ENCODE measurements around the gene FNBP1.
A peak's percentile ranks its signal among the peaks of the same experiment; 100 is the strongest.
"Not testable (repeated sequence)": the region's sequence is repeated elsewhere in the genome, so short reads cannot be mapped to it uniquely, and the experiment has no call there.

FNBP1 gene

DNA sequence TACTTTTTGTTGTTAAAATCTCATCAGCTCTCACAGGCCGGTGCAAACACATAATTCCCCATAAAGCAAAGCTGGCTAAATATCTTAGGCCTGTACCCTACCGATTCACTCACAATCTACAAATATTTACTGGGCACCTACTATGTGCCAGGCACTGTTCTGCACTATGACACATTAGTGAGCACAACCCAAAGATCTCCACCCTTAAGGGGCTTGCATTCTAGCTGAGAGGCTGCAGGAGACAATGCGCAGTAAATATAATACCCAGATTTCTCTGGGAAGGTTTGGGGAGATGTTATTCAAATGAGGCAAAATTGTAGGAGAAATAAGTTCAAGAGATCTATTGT lies 53.7 kb downstream of the FNBP1 start:
- DNase-seq = no peak

DNA sequence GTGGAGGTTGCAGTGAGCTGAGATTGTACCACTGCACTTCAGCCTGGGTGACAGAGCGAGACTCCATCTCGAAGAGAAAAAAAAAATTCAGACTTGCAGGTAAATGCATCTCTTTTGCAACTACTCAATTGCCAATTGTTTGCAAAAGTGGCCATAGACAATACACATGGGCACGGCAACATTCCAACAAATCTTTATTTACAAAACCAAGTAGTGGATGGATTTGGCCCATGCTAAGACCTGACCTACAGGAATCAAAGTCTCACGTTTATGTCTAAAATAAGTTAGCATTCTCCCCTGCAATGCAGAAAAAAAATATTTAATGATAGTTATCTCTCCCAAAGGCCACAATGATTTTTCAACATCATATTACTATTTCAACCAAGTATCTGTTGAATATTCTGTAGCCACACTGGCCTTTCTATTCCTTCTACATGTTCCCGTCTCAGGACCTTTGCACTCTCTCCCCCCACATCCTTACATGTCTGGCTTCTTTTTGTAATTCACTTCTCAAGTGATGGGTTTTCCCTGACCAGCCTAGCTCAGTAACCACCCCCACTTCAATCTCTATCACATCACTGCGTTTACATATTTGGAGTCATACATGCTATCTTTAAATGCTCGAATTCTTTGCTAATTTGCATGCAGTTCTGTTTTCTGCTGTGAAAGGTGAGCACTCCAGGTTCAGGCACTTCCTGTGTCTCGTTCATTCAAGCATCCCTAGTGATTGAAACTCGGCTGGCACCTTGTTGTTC lies 54.2 kb downstream of the FNBP1 start:
- DNase-seq = no peak

DNA sequence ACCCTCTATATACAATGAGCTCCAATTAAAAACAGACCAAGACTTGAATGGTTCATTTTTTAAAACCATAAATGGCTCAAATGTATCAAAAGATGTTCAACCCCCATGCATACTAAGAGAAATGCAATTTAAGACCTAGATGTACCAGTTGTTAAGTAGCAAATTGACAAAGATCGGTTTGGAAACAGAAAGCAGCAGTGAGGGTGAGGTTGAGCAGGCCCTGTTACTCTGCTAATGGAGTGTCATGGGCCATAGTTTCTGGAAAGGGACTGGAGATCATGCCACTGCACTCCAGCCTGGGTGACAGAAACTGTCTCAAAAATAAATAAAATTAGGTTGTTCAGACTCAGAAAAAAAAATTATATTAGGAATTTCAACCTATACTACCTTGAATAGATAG lies 55.0 kb downstream of the FNBP1 start:
- no peak for DNase-seq

DNA sequence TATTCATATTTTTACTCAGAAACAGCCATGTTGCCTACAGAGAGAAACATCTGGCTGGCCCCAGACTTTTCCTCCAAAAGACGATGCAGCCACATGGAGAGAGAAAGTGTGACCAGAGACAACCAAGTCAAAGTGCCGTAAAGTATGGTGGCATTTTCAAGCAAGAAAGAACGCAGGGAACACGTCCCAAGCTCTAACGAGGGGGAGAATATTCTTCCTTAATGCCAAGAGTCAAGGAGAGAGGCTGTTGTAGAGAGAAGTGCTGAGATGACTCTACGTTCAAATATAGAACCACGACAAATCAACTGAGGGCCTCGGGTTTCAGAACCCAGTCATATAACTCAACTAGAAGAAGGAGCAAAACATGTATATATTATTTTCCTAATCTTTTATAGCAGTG lies 55.9 kb downstream of the FNBP1 start:
- no peak for DNase-seq

DNA sequence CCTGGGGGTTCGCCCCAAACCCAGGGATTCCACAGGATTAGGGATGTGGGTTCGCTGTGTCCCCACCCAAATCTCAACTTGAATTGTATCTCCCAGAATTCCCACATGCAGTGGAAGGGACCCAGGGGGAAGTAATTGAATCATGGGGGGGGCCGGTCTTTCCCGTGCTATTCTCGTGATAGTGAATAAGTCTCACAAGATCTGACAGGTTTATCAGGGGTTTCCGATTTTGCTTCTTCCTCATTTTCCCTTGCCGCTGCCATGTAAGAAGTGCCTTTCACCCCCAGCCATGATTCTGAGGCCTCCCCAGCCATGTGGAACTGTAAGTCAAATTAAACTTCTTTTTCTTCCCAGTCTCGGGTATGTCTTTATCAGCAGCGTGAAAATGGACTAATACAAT lies 58.4 kb downstream of the FNBP1 start:
- not testable (repeated sequence) for DNase-seq

DNA sequence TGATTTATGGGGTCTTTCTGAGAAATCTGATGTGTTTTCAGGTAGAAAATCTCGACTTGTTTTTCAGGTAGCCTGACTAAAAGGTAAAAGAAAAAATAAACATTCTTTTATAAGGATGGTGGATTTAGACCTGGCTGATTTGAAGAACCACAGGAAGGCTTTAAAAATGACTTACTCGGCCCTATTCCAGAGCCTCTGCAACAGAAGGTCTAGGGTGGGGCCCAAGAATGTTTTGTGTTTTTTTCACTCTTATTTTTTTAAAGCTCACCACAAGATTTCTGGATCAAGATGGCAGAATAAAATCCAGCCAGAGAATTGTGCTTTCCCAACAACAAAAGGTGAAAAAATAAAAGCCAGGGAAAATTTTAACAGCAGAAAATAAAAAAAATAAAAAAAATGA lies 59.1 kb downstream of the FNBP1 start:
- DNase-seq = no peak

DNA sequence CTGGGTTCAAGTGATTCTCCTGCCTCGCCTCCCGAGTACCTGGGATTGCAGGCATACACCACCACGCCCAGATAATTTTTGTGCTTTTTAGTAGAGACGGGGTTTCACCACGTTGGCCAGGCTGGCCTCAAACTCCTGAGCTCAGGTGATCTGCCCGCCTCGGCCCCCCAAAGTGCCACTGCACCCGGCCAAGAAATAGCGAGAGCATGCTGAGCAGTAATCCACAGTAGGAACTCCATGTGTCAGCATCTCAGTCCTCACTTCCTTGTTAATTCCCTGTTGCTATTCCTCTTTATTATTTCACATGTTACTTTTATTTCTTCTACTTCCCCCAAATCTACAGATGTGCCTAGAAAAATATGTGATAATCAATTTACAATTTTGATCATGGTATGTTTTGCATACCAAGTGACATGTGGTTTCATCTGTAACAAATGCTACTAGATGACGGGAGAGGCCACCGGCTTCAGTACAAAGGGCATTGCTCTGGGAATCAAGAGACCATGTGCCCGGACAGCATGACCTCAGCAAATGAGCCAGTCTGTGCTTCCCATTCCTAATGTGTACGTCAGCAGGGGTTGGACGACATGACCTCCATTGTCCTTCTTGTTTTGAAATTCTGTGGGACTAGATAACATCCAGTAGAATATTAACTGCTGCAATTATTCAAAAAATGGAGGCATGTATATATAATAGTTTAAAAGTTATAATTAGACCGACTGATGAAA lies 61.6 kb downstream of the FNBP1 start:
- DNase-seq = no peak

DNA sequence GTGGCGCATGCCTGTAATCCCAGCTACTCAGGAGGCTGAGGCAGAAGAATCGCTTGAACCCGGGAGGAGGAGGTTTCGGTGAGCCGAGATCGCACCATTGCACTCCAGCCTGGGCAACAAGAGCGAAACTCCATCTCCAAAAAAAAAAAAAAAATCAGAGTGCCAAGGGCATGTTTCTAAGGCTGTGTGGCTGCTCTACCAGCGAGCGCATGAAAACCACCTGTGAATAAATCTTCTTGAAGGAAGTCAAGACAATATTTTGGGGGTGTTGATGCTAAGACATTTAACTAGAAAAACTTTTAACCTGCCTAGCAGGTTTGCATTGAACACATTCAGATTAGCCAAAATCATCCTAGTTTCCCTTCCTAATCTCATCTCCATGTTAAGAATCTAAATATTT lies 62.8 kb downstream of the FNBP1 start:
- not testable (repeated sequence) for DNase-seq

DNA sequence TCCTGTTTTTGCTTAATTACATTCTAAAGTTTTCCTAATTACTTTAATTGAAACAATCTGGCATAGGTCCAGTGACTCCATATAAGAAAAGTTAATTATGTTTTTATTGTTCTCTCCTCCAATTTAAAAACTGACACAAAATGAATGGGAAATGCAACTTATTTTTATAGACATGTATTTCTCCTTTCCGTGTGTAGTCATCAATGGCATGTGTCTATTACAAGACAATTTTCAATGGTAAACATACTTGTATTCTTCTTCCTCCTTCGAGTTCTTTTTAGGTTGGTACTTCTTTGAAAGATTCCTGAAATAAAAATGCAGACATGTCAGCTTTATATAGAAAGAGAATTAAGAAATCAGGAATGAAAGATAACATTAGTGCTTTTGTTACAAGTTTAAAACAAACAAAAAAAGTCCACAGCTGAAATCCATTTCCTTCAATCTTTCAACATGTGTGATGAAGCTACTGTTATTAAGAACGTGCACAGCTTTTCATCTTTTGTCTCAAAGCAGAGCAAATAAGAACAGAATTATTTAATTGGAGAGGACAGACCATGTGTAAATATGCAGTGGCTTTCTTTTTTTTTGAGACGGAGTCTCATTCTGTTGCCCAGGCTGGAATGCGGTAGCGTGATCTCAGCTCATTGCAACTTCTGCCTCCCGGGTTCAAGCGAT lies 63.8 kb downstream of the FNBP1 start:
- no peak for DNase-seq

DNA sequence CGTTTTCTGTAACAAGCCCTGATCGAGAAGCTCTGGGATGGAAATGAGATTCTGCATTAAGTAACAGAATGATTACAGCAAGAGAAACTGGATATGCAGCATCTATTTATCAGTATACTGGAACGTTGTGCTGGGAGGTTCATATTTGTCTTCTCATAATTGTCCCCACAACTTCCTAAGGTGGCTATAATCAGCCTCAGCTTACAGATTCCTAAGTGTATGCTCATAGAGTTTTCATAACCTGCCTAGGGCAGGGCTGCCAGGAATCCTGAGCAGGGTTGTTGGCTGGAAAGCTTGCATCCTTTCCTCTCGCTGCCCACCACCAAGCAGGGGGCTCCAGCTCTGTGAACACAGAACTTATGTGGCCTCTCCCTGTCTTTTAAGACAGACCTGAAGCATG lies 70.2 kb downstream of the FNBP1 start:
- no peak for DNase-seq

DNA sequence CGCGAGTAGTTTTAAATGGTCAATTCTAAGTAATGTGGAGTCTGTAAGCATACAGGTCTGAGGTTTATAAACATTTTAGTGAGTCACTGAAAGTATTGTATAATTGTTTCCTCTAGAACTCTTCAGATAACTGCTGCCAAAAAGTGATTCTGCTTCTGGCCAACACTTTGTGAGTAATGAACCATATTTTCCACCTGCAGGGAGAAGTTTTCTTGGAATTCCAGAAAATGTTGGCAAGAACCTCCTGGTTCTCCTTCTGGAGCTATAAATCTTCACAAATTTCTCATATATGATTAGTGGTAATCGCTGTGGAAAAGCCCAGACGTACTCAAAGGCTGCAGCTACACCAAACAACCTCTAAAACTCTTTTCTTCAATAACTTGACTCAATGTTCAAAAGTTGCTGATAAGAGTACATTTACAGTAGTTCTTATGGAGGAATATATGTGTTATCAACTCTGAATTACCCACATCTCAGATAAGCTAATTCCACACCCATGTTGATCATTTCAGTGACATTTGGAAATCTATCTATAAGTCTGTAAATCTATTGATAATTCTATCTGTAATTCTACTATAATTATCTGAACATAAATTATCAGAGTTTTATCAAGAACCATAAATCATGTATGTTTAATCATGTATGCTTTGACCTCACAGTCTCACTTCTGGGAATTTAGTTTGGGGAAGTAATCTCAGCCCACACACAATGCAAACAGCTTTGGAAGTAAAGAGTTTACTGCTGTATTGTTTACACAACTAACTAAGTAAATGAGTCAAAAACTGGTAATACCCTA lies 74.1 kb downstream of the FNBP1 start:
- DNase-seq = no peak

DNA sequence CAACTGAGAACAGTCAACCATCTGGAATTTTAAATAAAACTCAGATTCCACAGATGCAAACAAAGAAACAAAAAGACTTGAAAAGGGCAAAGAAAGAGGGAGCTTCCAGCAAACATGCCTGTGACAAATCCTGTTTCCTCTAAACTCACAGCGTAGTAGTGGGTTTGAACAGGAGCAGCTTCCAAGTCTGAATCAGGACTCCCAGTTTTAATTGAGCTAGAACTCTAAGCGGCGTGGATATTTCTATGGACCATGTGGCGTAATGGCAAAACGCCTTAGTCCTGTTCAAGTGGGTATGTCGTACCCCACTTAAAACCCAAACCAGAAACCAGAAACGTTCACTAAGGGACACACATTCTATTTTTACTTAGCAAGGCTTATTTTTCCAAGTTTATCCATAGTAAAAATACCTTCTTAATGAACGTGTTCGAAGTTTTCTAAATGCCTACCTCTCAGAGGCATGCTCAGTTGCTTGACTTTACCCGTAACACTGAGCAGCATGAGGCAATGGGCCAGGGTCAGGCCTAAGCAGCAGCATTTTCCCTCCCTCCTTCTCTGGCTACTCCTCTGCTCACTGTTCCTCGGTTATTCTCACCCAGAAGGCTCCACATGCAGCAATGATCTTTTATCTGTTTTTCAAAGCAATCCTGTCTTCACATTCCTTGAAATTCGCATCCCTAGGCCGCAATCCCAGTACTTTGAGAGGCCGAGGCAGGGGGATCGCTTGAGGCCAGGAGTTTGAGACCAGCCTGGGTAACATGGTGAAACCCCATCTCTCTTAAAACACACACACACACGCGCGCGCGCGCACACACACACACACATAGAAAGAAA lies 77.9 kb downstream of the FNBP1 start:
- DNase-seq = peak; percentile 29

DNA sequence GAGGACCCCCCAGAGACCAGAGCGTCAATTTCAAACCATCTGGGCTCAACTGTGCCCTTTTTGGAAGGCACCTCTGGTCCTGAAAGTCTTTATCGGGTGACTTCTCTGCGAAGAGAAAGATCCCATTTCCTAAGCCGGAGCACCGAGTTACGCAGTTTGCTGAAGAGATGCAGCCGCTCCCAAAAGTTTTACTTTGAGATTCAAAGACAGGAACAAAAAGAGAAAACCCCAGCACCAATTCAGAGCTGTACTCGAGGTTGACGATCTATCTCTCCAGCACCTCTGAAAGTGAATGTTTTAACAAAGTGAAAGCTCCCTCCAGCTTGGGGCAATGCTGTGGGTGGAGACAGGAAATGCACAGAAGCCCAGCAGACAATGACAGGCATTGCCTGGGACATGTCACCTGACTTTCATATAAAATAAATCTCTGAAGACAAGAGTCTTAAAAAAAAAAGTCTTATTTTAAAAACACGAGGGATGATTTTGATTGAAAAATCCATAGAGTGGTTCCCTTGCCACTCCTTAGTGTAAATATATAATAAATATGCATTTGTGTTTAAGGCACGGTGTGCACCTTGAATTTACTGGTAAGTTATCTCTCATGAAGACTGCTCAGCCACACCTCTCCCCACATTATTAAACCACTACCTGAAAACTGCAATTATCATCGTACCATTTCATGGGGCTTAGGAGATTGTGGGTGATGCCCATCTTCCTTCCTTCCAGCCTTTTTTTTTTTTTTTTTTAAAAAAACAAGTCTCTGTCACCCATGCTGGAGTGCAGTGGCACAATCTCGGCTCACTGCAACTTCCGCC lies 79.9 kb downstream of the FNBP1 start:
- peak; percentile 62 for DNase-seq

DNA sequence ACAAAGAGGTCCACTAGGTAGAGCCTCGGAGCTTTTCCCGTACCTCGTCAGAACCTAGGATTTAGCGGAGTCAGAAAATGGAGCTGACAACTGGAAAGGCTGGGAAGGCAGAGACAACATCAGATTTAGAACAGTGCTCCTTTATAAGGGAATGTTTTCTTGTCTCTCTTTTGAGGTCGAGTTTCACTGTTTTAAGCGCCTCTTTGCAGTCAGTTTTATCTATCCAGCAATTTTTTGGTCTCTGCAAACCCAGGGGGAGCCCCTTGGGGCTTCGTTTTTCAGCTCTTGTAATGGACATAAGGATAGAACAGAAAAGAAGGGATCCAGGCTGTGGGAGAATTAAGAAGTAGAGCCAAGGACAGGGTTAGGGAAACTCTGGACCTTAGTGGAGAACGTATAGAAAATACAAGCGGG lies 80.5 kb downstream of the FNBP1 start:
- DNase-seq = no peak

DNA sequence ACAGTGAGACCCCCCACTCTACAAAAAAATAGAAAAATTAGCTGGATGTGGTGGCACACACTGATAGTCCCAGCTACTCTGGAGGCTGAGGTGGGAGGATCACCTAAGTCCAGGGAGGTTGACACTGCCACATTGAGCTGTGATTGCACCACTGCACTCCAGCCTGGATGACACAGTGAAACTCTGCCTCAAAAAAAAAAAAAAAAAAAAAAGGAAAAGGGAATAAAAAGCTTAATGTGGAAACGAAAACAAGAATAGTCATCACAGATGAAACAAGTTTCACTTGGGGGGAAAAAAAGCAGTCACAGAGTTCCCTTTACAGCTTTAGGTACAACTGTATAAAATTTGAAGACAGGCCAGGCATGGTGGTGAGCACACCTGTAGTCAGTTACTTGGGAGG lies 84.2 kb downstream of the FNBP1 start:
- DNase-seq = no peak

DNA sequence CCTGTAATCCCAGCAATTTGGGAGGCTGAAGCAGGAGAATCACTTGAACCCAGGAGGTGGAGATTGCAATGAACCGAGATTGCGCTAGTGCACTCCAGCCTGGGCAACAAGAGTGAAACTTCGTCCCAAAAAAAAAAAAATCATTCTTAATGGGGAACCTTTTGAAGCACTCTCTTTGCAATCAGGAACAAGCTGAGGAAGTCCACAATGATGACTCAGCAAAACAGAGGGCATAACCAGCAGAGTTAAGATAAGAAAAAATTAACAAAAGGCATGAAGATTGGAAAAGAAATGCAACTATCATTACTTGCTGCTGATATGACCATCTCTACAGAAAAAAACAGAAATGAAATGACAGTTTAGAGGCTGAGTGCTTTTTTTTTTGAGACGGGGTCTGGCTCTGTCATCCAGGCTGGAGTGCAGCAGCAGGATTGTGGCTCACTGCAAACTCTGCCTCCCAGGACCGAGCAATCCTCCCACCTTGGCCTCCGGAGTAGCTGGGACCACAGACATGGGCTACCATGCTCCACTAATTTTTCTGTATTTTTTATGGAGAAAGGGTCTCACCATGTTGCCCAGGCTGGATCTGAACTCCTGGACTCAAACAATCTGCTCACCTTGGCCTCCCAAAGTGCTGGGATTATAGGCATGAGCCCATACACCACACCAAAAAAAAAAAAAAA lies 88.0 kb downstream of the FNBP1 start:
- peak; percentile 18 for DNase-seq

DNA sequence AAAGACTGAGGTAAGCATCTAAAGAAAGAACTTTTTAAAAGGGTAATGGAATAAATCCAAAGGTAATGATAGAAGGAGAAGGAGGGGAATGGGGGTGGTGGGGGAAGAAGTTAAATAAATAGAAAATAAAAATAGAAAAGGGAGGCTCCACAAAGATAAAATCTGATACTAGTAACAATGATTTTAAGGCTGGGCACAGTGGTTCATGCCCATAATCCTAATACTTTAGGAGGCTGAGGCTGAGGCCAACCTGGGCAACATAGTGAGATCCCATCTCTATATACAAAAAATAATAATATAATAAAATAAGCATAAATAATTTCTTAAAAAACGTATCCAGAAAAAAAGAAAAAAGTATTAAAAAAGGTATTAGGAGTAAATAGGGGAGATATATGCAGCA lies 89.3 kb downstream of the FNBP1 start:
- DNase-seq = no peak

DNA sequence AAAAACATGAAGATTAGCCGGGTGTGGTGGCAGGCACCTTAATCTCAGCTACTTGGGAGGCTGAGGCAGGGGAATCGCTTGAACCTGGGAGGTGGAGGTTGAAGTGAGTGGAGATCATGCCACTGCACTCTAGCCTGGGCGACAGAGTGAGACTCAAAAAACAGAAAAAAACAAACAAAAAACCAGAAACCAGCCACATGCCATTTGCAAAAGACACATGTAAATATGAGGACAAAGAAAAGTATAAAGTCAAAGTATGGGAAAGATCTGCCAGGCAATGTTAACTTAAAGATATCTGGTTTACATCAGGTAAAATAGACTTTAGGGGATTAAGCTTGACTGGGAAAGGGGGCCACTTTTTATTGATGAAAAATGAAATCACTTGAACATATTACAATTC lies 90.7 kb downstream of the FNBP1 start:
- DNase-seq = no peak

DNA sequence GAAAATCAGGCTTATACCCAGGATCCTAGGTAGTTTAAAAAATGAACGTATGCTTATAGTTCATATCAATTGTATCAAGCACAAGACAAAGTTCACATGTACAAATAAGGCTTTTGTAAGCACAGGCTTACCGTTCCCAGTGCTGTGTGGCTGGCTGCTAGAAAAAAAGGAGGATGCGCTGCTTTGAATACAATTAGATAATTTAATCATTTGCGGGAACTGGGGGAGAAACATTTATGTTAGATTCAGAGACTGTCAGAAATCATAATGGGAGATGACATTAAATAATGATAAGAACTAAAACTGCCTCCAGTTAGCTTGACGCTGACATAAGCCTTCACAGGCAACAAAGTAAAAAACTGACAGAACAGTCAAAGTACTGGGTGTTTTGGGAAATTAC lies 93.2 kb downstream of the FNBP1 start:
- no peak for DNase-seq

DNA sequence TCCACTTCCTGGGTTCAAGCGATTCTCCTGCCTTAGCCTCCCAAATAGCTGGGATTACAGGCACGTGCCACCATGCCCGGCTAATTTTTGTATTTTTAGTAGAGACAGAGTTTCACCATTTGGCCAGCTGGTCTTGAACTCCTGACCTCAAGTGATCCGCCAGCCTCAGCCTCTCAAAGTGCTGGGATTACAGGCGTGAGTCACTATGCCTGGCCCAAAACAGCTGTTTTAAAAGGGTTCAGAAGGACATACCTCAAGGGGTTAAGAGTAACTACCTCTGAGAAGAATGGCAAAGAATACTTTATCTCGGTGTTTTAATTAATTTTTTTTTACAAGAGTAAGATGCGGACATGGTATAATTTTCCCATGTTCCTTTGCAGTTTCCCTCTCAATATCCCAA lies 94.4 kb downstream of the FNBP1 start:
- not testable (repeated sequence) for DNase-seq

Measured in DMS53 (cell line).